Measurements from ENCODE around the gene LRRC32. TPM values are rescaled to one million over a fixed set of nuclear protein-coding genes. Genes with fewer than 3 reads are reported as not detected.
"Not testable (repeated sequence)": the region's sequence is repeated elsewhere in the genome, so short reads cannot be mapped to it uniquely, and the experiment has no call there.

Gene LRRC32
- total RNA-seq, 1 donor from 2014 or later, result 0.39 TPM

GRCh38 chr11:76649011-76649410 is 21.5 kb downstream of the LRRC32 start:
- no peaks in the 10 kb centered on the region for H3K4me1 Mint-ChIP-seq (ENCODE audit: low read depth, unreplicated experiment)
- DNase-seq, result no peak
- H3K4me3 Mint-ChIP-seq (ENCODE audit: unreplicated experiment), result no peak overlapping the region

DNA sequence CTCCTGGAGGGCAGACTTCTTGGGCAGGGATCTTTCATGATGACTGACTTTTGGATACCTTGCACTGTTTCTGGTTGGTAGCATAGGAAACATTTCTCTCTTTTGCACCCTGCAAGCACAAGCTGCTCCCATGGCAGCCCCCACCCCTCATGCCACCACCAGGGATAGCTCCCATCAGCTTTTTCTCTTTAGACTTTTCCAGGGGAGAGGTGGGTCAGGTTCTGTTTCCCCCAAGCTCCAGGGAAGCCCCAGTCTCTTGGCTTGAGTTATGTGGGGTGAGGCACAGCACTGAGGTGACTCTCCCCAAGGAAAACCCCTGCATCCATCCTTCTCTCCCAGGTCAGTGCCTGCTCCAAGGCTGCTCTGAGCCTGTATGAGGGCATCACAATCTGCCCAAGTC is 22.5 kb downstream of the LRRC32 start:
- H3K27me3 Mint-ChIP-seq (ENCODE audit: unreplicated experiment), result no peaks in the 10 kb centered on the region
- TF ChIP-seq CTCF (IDR thresholded peaks at IDR 0.05; ENCODE audit: partially characterized antibody, unreplicated experiment), result no peak
- no peaks in the 10 kb centered on the region for H3K4me1 Mint-ChIP-seq (ENCODE audit: low read depth, unreplicated experiment)
- H3K4me3 Mint-ChIP-seq (ENCODE audit: unreplicated experiment), result no peak overlapping the region
- H3K36me3 Mint-ChIP-seq (ENCODE audit: unreplicated experiment), result peaks cover 10% of the 10 kb centered on the region
- H3K9me3 Mint-ChIP-seq (ENCODE audit: unreplicated experiment), result peaks cover 1% of the 10 kb centered on the region
- no peak overlapping the region for H3K27ac Mint-ChIP-seq (ENCODE audit: unreplicated experiment)
- no peak for DNase-seq

More at GRCh38 chr11:76649011-76649410, 21.5 kb downstream of the LRRC32 start:
- Mint-ChIP-seq H3K27me3 (ENCODE audit: unreplicated experiment) (no peaks in the 10 kb centered on the region), H3K9me3 (ENCODE audit: unreplicated experiment) (peaks cover 5% of the 10 kb centered on the region), H3K36me3 (ENCODE audit: unreplicated experiment) (peaks cover 10% of the 10 kb centered on the region), H3K27ac (ENCODE audit: unreplicated experiment) (no peak overlapping the region)
- TF ChIP-seq CTCF (IDR thresholded peaks at IDR 0.05; ENCODE audit: partially characterized antibody, unreplicated experiment), result no peak

DNA sequence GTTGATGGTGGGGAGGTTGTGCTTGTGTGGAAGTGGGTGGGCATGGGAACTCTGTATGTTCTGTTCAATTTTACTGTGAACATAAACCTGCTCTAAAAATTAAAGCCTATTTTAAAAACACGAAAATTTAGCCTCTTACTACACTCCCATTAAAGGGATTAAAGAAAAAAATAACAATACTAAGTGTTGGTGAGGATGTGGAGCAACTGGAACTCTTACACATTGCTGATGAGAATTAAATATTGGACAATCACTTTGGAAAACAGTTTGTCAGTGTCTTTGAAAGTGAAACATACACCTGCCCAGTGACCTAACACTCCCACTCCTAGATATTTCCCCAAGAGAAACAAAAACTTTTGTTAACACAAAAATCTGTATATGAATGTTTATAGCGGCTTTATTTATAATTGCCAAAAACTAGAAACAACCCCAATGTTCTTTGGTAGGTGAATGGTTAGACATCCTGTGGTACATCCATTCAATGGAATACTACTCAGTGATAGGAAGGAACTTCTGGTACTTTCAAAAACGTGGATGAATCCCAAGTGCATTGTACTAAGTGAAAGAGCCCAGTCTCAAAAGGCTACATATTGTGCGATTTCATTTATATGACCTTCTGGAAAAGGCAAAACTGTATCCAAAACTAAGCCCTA is 23.5 kb downstream of the LRRC32 start:
- H3K4me1 Mint-ChIP-seq (ENCODE audit: low read depth, unreplicated experiment), result no peaks in the 10 kb centered on the region
- no peak overlapping the region for H3K27ac Mint-ChIP-seq (ENCODE audit: unreplicated experiment)
- peaks cover 10% of the 10 kb centered on the region for H3K36me3 Mint-ChIP-seq (ENCODE audit: unreplicated experiment)
- TF ChIP-seq CTCF (IDR thresholded peaks at IDR 0.05; ENCODE audit: partially characterized antibody, unreplicated experiment), result no peak
- H3K4me3 Mint-ChIP-seq (ENCODE audit: unreplicated experiment), result no peak overlapping the region
- H3K27me3 Mint-ChIP-seq (ENCODE audit: unreplicated experiment), result no peaks in the 10 kb centered on the region
- peaks cover 1% of the 10 kb centered on the region for H3K9me3 Mint-ChIP-seq (ENCODE audit: unreplicated experiment)
- no peak for DNase-seq

GRCh38 chr11:76644591-76644990 is 26.0 kb downstream of the LRRC32 start:
- Mint-ChIP-seq H3K4me3 (ENCODE audit: unreplicated experiment) (no peak overlapping the region), H3K27me3 (ENCODE audit: unreplicated experiment) (no peaks in the 10 kb centered on the region), H3K9me3 (ENCODE audit: unreplicated experiment) (peaks cover 1% of the 10 kb centered on the region), H3K4me1 (ENCODE audit: low read depth, unreplicated experiment) (no peaks in the 10 kb centered on the region), H3K36me3 (ENCODE audit: unreplicated experiment) (peaks cover 10% of the 10 kb centered on the region), H3K27ac (ENCODE audit: unreplicated experiment) (no peak overlapping the region)
- TF ChIP-seq CTCF (IDR thresholded peaks at IDR 0.05; ENCODE audit: partially characterized antibody, unreplicated experiment), result no peak
- DNase-seq, result peak; percentile 5

DNA sequence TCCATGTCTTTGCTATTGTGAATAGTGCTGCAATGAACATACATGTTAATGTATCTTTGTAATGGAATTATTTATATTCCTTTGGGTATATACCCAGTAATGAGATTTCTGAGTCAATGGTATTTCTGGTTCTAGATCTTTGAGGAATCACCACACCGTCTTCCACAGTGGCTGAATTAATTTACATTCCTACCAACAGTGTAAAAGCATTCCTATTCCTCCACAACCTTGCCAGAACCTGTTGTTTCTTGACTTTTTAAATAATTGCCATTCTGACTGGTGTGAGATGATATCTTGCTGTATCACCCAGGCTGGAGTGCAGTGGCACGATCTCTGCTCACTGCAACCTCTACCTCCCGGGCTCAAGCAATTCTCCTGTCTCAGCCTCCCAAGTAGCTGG is 26.8 kb downstream of the LRRC32 start:
- not testable (repeated sequence) for H3K4me3 Mint-ChIP-seq (ENCODE audit: unreplicated experiment); H3K4me1 Mint-ChIP-seq (ENCODE audit: low read depth, unreplicated experiment); DNase-seq; H3K9me3 Mint-ChIP-seq (ENCODE audit: unreplicated experiment); H3K27ac Mint-ChIP-seq (ENCODE audit: unreplicated experiment); H3K27me3 Mint-ChIP-seq (ENCODE audit: unreplicated experiment)
- H3K36me3 Mint-ChIP-seq (ENCODE audit: unreplicated experiment), result peaks cover 10% of the 10 kb centered on the region
